DND-41 (cell line): ENCODE data around the gene CLIP3.

ENCODE experiments used
- CTCF ChIP-seq: IDR thresholded peaks from 2 replicates; pipeline ENCODE4 v1.5.1; 2012; ENCODE audit warnings: borderline replicate concordance, low read length, moderate library complexity, mild to moderate bottlenecking; ENCODE audit not compliant: poor library complexity, severe bottlenecking; ENCODE audit errors: extremely low read depth
- EZH2 ChIP-seq: IDR thresholded peaks from 3 replicates; pipeline ENCODE4 v1.6.1; 2012; ENCODE audit warnings: borderline replicate concordance, low read depth, mild to moderate bottlenecking, moderate library complexity, low read length, inconsistent platforms; ENCODE audit not compliant: severe bottlenecking

GRCh38 chr19:36010402-36010801 is 22.3 kb downstream of the CLIP3 start:
- TF ChIP-seq CTCF (no peak), EZH2 (no peak)
